GM12878 (cell line): ENCODE measurements around the gene ELF2. TPM values are rescaled to one million over a fixed set of nuclear protein-coding genes. Genes with fewer than 3 reads are reported as not detected.

Source experiments
- ATAC-seq: fragments of 200-7000 bp; cut with Tn5 transposase; 3 replicates; pipeline ENCODE4 v1.9.1; 2020; ENCODE audit warnings: mild to moderate bottlenecking, moderate library complexity
- BruUV-seq: library from RNA; stranded (reverse); fragments of 400-500 nt; replicated peaks from 2 replicates; lab custom pipeline; 2021; lab: Mats Ljungman, UMichigan
- CTCF ChIA-PET: fragments of 300-600 bp; sonication (Branson Sonifier 250); formaldehyde crosslinking; extraction: SDS; loops from one replicate; lab custom pipeline; 2021; ENCODE audit warnings: inconsistent platforms; lab: Yijun Ruan, JAX
- POLR2A ChIA-PET: fragments of 350-600 bp; formaldehyde crosslinking; extraction: SDS; loops from one replicate; lab custom pipeline; 2021; ENCODE audit warnings: inconsistent platforms; lab: Charles Lee
- RAD21 ChIA-PET: fragments of 300-600 bp; sonication (Branson Sonifier 250); formaldehyde crosslinking; loops from one replicate; lab custom pipeline; 2023; ENCODE audit warnings: antibody characterized with exemption; ENCODE audit not compliant: unreplicated experiment; lab: Charles Lee
- SMC1A ChIA-PET: fragments of 300-600 bp; sonication (Branson Sonifier 250); formaldehyde crosslinking; loops from one replicate; lab custom pipeline; 2023; ENCODE audit not compliant: unreplicated experiment, uncharacterized antibody; lab: Charles Lee
- DNase-seq: peaks from one replicate; pipeline ENCODE4 v3.0.0-alpha.2; 2011; ENCODE audit warnings: low read depth, low spot score
- FAIRE-seq: peaks from 3 replicates; lab custom pipeline; 2011; peaks lifted over from hg19 to GRCh38; lab: Jason Lieb, UNC
- H2AFZ ChIP-seq: 2 replicates; pipeline ENCODE4 v1.6.0; 2011; ENCODE audit warnings: low read depth, low read length, control low read depth; ENCODE audit not compliant: control insufficient read depth
- H3K27ac ChIP-seq: 2 replicates; pipeline ENCODE4 v1.5.1; 2011; ENCODE audit warnings: control low read depth; ENCODE audit not compliant: control insufficient read depth, insufficient read depth
- H3K27me3 ChIP-seq, 2 experiments: replicated peaks in 1 of 2; 2 replicates each; pipeline versions ENCODE4 v1.6.0 to v1.6.1; 2011; ENCODE audit warnings: low read length in 1 of 2; ENCODE audit not compliant: control insufficient read depth in 2 of 2, insufficient read depth in 2 of 2
- H3K36me3 ChIP-seq, 2 experiments: 2 replicates each; pipeline ENCODE4 v1.5.1; 2011; ENCODE audit warnings: low read length in 1 of 2; ENCODE audit not compliant: control insufficient read depth in 2 of 2, insufficient read depth in 2 of 2
- H3K4me1 ChIP-seq: 2 replicates; pipeline ENCODE4 v1.6.1; 2011; ENCODE audit warnings: mild to moderate bottlenecking, low read length, moderate library complexity, mixed read lengths; ENCODE audit not compliant: control insufficient read depth, insufficient read depth
- H3K4me2 ChIP-seq: 2 replicates; pipeline ENCODE4 v1.6.0; 2011; ENCODE audit warnings: control low read depth; ENCODE audit not compliant: control insufficient read depth, insufficient read depth
- H3K4me3 ChIP-seq: fragments of 200-600 bp; sonication (generic); 2 replicates; pipeline ENCODE4 v1.5.1; 2016
- H3K79me2 ChIP-seq: 2 replicates; pipeline ENCODE4 v1.6.0; 2011; ENCODE audit warnings: low read length; ENCODE audit not compliant: control insufficient read depth, insufficient read depth
- H3K9ac ChIP-seq: 2 replicates; pipeline ENCODE4 v1.8.0; 2011; ENCODE audit warnings: low read length, control low read depth, mixed read lengths; ENCODE audit not compliant: control insufficient read depth, insufficient read depth
- H3K9me3 ChIP-seq: replicated peaks from 3 replicates; pipeline ENCODE4 v1.5.1; 2011; ENCODE audit warnings: mild to moderate bottlenecking, low read length; ENCODE audit not compliant: control insufficient read depth, insufficient read depth
- H4K20me1 ChIP-seq: 2 replicates; pipeline ENCODE4 v1.6.0; 2011; ENCODE audit not compliant: control insufficient read depth, insufficient read depth
- BCL11A ChIP-seq: IDR thresholded peaks from 2 replicates; pipeline ENCODE4 v1.6.1; 2011; ENCODE audit warnings: low read depth, low read length
- BHLHE40 ChIP-seq, 2 experiments: fragments of 450-650 bp in 1 of 2; IDR thresholded peaks; 2 replicates each; pipeline ENCODE4 v1.6.1; 2011 to 2017; ENCODE audit warnings: low read depth in 2 of 2, borderline replicate concordance in 1 of 2, improper control_type of control experiment in 1 of 2, low read length in 1 of 2, mild to moderate bottlenecking in 1 of 2
- BRCA1 ChIP-seq: IDR thresholded peaks from 2 replicates; pipeline ENCODE4 v1.6.1; 2011; ENCODE audit warnings: low read depth, low read length, improper control_type of control experiment
- JUND ChIP-seq: IDR thresholded peaks from 2 replicates; pipeline ENCODE4 v1.6.1; 2012; ENCODE audit warnings: low read depth, mild to moderate bottlenecking, low read length, improper control_type of control experiment, moderate library complexity
- NFYA ChIP-seq: IDR thresholded peaks from 2 replicates; pipeline ENCODE4 v1.6.1; 2011; ENCODE audit warnings: low read depth, mild to moderate bottlenecking, low read length, improper control_type of control experiment, borderline replicate concordance
- RAD21 ChIP-seq: IDR thresholded peaks from 2 replicates; pipeline ENCODE4 v1.6.1; 2011; ENCODE audit warnings: mild to moderate bottlenecking, low read depth, low read length, moderate library complexity; ENCODE audit not compliant: insufficient read depth
- RB1 ChIP-seq: fragments of 450-650 bp; formaldehyde crosslinking; IDR thresholded peaks from 2 replicates; pipeline ENCODE4 v1.6.1; 2017; ENCODE audit warnings: mild to moderate bottlenecking, borderline replicate concordance
- RCOR1 ChIP-seq: conservative IDR thresholded peaks from 2 replicates; pipeline ENCODE4 v1.6.1; 2012; ENCODE audit warnings: low read depth, low read length, improper control_type of control experiment
- SP1 ChIP-seq: IDR thresholded peaks from one replicate; pipeline ENCODE4 v1.6.1; 2011; ENCODE audit warnings: low read depth, low read length
- WGBS: methylation state at CpG from one replicate; pipeline ENCODE4 v1.1.6; 2016; ENCODE audit warnings: low lambda C conversion rate; ENCODE audit not compliant: insufficient replicate concordance, insufficient coverage; ENCODE audit errors: missing lambda C conversion rate; 5-methylcytosine and 5-hydroxymethylcytosine counted together
- in situ Hi-C: fragments of 300-500 bp; cut with MboI; formaldehyde crosslinking; loops from 9 replicates; pipeline ENCODE4 v1.14.3; 2018; ENCODE audit warnings: mixed read lengths
- intact Hi-C: fragments of 100-400 bp; cut with micrococcal nuclease; formaldehyde crosslinking; loops from one replicate; pipeline ENCODE4 v1.14.2; 2022; ENCODE audit not compliant: unreplicated experiment
- polyA plus RNA-seq, 11 experiments: library from polyadenylated mRNA; depleted of rRNA in 4 of 11; unstranded in 6 of 11; stranded (reverse) in 5 of 11; fragments of >200 nt; fragmentation: Nextera tagmentation in 4 of 11; fragmentation: Illumina TruSeq in 1 of 11; extraction: Ambion mirVana in 4 of 11; extraction: Trizol in 1 of 11; gene quantifications; 1 replicate in 1 of 11; 2 replicates in 10 of 11; pipeline versions ENCODE4 v1.2.1 to v1.2.3, GENCODE V29; 2011 to 2016; ENCODE audit warnings: inconsistent platforms in 2 of 11, missing spikeins in 2 of 11, low read depth in 1 of 11
- total RNA-seq, 4 experiments: library from RNA; depleted of rRNA in 3 of 4; stranded (reverse); fragments of >200 nt in 3 of 4; fragmentation: Illumina TruSeq in 1 of 4; extraction: Trizol in 1 of 4; gene quantifications; 2 replicates each; pipeline versions ENCODE4 v1.2.1 to v1.2.3, GENCODE V29; 2013 to 2021
- TF ChIP-seq, protein P1 (sequence below): fragments of 450-650 bp; IDR thresholded peaks from 2 replicates; pipeline ENCODE4 v1.6.1; 2017; ENCODE audit warnings: mild to moderate bottlenecking, moderate library complexity
- TF ChIP-seq, protein P2 (sequence below): fragments of 450-650 bp; IDR thresholded peaks from 2 replicates; pipeline ENCODE4 v1.6.1; 2018; ENCODE audit warnings: mild to moderate bottlenecking, low read depth, moderate library complexity; ENCODE audit not compliant: partially characterized antibody
- TF ChIP-seq, protein P3 (sequence below): fragments of 450-650 bp; IDR thresholded peaks from 2 replicates; pipeline ENCODE4 v1.6.1; 2017; ENCODE audit warnings: mild to moderate bottlenecking, low read depth, inconsistent platforms; ENCODE audit not compliant: poor library complexity, severe bottlenecking

The ELF2 gene
- total and polyA plus RNA-seq, 10 of the 15 experiments (the other 5 are each of a cell fraction or from before 2014, with no cell fraction given): 10.5 to 30.1 (median 20.5) TPM

DNA sequence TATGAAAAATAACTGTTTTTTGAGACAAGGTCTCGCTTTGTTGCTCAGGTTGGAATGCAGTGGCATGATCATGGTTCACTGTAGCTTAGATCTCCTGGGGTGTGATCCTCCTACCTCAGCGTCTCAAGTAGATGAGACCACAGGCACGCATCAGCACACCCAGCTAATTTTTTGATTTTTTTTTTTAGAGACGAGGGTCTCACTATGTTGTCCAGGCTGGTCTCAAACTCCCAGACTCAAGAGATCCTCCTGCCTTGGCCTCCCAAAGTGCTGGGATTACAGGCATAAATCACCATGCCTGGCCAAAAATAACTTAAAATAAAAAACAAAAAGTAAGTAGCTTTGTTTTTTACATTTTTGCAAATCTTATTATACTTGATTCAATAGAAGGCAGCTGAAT is 98.1 kb downstream of the ELF2 start (continued):
- TF ChIP-seq, protein P1, sequence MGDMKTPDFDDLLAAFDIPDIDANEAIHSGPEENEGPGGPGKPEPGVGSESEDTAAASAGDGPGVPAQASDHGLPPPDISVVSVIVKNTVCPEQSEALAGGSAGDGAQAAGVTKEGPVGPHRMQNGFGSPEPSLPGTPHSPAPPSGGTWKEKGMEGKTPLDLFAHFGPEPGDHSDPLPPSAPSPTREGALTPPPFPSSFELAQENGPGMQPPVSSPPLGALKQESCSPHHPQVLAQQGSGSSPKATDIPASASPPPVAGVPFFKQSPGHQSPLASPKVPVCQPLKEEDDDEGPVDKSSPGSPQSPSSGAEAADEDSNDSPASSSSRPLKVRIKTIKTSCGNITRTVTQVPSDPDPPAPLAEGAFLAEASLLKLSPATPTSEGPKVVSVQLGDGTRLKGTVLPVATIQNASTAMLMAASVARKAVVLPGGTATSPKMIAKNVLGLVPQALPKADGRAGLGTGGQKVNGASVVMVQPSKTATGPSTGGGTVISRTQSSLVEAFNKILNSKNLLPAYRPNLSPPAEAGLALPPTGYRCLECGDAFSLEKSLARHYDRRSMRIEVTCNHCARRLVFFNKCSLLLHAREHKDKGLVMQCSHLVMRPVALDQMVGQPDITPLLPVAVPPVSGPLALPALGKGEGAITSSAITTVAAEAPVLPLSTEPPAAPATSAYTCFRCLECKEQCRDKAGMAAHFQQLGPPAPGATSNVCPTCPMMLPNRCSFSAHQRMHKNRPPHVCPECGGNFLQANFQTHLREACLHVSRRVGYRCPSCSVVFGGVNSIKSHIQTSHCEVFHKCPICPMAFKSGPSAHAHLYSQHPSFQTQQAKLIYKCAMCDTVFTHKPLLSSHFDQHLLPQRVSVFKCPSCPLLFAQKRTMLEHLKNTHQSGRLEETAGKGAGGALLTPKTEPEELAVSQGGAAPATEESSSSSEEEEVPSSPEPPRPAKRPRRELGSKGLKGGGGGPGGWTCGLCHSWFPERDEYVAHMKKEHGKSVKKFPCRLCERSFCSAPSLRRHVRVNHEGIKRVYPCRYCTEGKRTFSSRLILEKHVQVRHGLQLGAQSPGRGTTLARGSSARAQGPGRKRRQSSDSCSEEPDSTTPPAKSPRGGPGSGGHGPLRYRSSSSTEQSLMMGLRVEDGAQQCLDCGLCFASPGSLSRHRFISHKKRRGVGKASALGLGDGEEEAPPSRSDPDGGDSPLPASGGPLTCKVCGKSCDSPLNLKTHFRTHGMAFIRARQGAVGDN: no peak
- no peak for TF ChIP-seq RCOR1
- no peak for TF ChIP-seq RAD21
- TF ChIP-seq BRCA1: no peak
- TF ChIP-seq JUND: no peak
- TF ChIP-seq SP1: no peak

DNA sequence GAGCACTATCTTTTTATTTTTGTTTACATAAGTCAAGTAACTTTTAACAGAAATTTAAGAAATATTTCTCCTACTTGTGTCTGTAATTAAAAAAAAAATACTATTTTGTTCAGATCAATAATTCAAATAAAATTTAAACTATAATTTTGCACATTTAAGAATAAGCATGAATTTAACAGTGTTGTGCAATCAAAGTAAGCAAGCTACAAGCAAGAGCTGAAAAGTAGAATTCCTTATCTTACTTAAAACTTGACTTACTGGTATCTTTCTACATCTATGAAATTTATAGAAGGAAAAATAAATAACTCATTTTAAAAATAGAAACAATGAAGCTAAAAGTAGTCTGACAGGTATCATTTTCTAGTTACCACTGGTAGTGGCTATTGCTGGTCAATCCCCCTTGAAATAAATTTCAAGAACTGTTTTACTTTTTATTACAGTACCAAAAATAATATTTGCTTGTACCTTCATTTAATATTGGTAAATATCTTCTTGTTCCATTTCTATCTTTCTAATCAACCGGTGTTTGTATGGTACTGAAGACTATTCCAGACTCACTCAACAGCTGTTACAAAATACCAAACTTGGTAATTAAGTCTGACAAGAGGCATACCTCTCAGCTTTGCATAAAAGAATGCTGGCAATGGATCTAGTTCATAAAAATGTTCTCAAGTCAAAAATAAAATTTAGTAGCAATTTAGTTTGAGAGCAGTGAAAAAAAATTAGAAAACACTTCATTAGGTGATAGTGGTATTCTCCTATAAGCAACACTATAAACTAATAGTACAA is 99.3 kb downstream of the ELF2 start:
- POLR2A ChIA-PET: no interaction called here
- SMC1A ChIA-PET: interaction anchor here (0.7 to 2.8 kb wide), 6 partner anchors 9 to 94 kb away, joined by 3 to 20 read pairs (median 4); no protein-coding TSS in a partner anchor
- H3K9me3 ChIP-seq: no peaks in the 10 kb centered on the region
- CTCF ChIA-PET: interaction anchor here (0.7 to 4.6 kb wide), 8 partner anchors 9 to 303 kb away, joined by 3 to 51 read pairs (median 4); no protein-coding TSS in a partner anchor
- FAIRE-seq (peak; percentile 44), ATAC-seq (no peak), DNase-seq (no peak)
- no peak overlapping the region for H3K9ac ChIP-seq
- BruUV-seq: no TSS peak
- H3K27me3 ChIP-seq: no peaks in the 10 kb centered on the region
- no peak overlapping the region for H3K4me3 ChIP-seq
- H3K27ac ChIP-seq: no peak overlapping the region
- intact Hi-C loops (no loop called here), in situ Hi-C loops (no loop called here)
- 38% methylated on average over 1 of the region's 1 CpG for WGBS
- peak overlapping the region; percentile 38; the same call in 1 of the 2 replicates for H3K4me2 ChIP-seq
- H3K36me3 ChIP-seq: peaks cover 0 to 3% of the 10 kb centered on the region in 2 experiments; a peak in 1 of 4 replicates
- no peaks in the 10 kb centered on the region; the same call in 1 of the 2 replicates for H3K4me1 ChIP-seq
- H2AFZ ChIP-seq: no peak overlapping the region
- RAD21 ChIA-PET: interaction anchor here (1.5 to 2.6 kb wide), 2 partner anchors 20 to 47 kb away, joined by 3 to 10 read pairs; no protein-coding TSS in a partner anchor
- H4K20me1 ChIP-seq: 0 out of 2 replicates have a peak, but pooled peaks cover 3% of the 10 kb centered on the region
- peaks cover 77% of the 10 kb centered on the region for H3K79me2 ChIP-seq
- no peak for TF ChIP-seq BCL11A
- TF ChIP-seq, protein P2, sequence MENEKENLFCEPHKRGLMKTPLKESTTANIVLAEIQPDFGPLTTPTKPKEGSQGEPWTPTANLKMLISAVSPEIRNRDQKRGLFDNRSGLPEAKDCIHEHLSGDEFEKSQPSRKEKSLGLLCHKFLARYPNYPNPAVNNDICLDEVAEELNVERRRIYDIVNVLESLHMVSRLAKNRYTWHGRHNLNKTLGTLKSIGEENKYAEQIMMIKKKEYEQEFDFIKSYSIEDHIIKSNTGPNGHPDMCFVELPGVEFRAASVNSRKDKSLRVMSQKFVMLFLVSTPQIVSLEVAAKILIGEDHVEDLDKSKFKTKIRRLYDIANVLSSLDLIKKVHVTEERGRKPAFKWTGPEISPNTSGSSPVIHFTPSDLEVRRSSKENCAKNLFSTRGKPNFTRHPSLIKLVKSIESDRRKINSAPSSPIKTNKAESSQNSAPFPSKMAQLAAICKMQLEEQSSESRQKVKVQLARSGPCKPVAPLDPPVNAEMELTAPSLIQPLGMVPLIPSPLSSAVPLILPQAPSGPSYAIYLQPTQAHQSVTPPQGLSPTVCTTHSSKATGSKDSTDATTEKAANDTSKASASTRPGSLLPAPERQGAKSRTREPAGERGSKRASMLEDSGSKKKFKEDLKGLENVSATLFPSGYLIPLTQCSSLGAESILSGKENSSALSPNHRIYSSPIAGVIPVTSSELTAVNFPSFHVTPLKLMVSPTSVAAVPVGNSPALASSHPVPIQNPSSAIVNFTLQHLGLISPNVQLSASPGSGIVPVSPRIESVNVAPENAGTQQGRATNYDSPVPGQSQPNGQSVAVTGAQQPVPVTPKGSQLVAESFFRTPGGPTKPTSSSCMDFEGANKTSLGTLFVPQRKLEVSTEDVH: no peak
- no peak for TF ChIP-seq RB1
- TF ChIP-seq, protein P3, sequence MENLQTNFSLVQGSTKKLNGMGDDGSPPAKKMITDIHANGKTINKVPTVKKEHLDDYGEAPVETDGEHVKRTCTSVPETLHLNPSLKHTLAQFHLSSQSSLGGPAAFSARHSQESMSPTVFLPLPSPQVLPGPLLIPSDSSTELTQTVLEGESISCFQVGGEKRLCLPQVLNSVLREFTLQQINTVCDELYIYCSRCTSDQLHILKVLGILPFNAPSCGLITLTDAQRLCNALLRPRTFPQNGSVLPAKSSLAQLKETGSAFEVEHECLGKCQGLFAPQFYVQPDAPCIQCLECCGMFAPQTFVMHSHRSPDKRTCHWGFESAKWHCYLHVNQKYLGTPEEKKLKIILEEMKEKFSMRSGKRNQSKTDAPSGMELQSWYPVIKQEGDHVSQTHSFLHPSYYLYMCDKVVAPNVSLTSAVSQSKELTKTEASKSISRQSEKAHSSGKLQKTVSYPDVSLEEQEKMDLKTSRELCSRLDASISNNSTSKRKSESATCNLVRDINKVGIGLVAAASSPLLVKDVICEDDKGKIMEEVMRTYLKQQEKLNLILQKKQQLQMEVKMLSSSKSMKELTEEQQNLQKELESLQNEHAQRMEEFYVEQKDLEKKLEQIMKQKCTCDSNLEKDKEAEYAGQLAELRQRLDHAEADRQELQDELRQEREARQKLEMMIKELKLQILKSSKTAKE: no peak
- TF ChIP-seq BHLHE40 (IDR thresholded peaks at IDR 0.05; ENCODE audit: borderline replicate concordance in 1 of 2, low read depth in 2 of 2, low read length in 1 of 2): no peak
- no peak for TF ChIP-seq NFYA
